Measurements from ENCODE around the gene DIP2A.

Gene DIP2A

GRCh38 chr21:46468108-46468774, 9.6 kb downstream of the DIP2A start:
- Histone ChIP-seq H3K27me3 (ENCODE audit: insufficient read depth, low read length, poor library complexity) (no peaks in the 10 kb centered on the region), H3K36me3 (ENCODE audit: insufficient read depth, low read length) (peaks cover 16% of the 10 kb centered on the region; the same call in 1 of the 2 replicates), H3K4me2 (ENCODE audit: insufficient read depth, low read length) (no peak overlapping the region), H4K20me1 (ENCODE audit: insufficient read depth, low read length) (peaks cover 6% of the 10 kb centered on the region; the same call in 1 of the 2 replicates), H3K27ac (ENCODE audit: low read length) (no peak overlapping the region), H3K9ac (ENCODE audit: low read depth, low read length) (no peak overlapping the region), H3K4me3 (ENCODE audit: low read depth in 1 of 2, low read length in 2 of 2) (no peak overlapping the region), H3K4me1 (ENCODE audit: insufficient read depth, low read length) (no peaks in the 10 kb centered on the region), H3K79me2 (ENCODE audit: insufficient read depth, low read length) (peaks cover 70% of the 10 kb centered on the region), H3K9me3 (ENCODE audit: insufficient read depth, low read length, severe bottlenecking) (no peaks in the 10 kb centered on the region), H2AFZ (ENCODE audit: low read depth, low read length) (no peak overlapping the region)
- no peak for ATAC-seq (ENCODE audit: insufficient read depth, low read depth)
- TF ChIP-seq CTCF (IDR thresholded peaks at IDR 0.05; ENCODE audit: borderline replicate concordance, extremely low read depth, low read length, poor library complexity, severe bottlenecking) (no peak), EZH2 (IDR thresholded peaks at IDR 0.05; ENCODE audit: borderline replicate concordance, low read depth, low read length, severe bottlenecking) (no peak)
- no peak for DNase-seq

- Histone ChIP-seq H3K27me3 (ENCODE audit: insufficient read depth, low read length, poor library complexity) (no peaks in the 10 kb centered on the region), H4K20me1 (ENCODE audit: insufficient read depth, low read length) (peaks cover 6% of the 10 kb centered on the region; the same call in 1 of the 2 replicates), H3K79me2 (ENCODE audit: insufficient read depth, low read length) (peaks cover 69% of the 10 kb centered on the region), H3K27ac (ENCODE audit: low read length) (no peak overlapping the region), H2AFZ (ENCODE audit: low read depth, low read length) (no peak overlapping the region), H3K9ac (ENCODE audit: low read depth, low read length) (no peak overlapping the region), H3K9me3 (ENCODE audit: insufficient read depth, low read length, severe bottlenecking) (no peaks in the 10 kb centered on the region), H3K4me1 (ENCODE audit: insufficient read depth, low read length) (no peaks in the 10 kb centered on the region), H3K4me3 (ENCODE audit: low read depth in 1 of 2, low read length in 2 of 2) (no peak overlapping the region), H3K4me2 (ENCODE audit: insufficient read depth, low read length) (no peak overlapping the region), H3K36me3 (ENCODE audit: insufficient read depth, low read length) (peaks cover 10% of the 10 kb centered on the region; the same call in 1 of the 2 replicates)
- no peak for ATAC-seq (ENCODE audit: insufficient read depth, low read depth)
- DNase-seq, result no peak
- TF ChIP-seq EZH2 (IDR thresholded peaks at IDR 0.05; ENCODE audit: borderline replicate concordance, low read depth, low read length, severe bottlenecking) (no peak), CTCF (IDR thresholded peaks at IDR 0.05; ENCODE audit: borderline replicate concordance, extremely low read depth, low read length, poor library complexity, severe bottlenecking) (no peak)
Measured at GRCh38 chr21:46469275-46469674, 10.6 kb downstream of the DIP2A start.

GRCh38 chr21:46471514-46471913, 12.8 kb downstream of the DIP2A start:
- Histone ChIP-seq H3K9ac (ENCODE audit: low read depth, low read length) (no peak overlapping the region), H3K4me2 (ENCODE audit: insufficient read depth, low read length) (no peak overlapping the region), H3K36me3 (ENCODE audit: insufficient read depth, low read length) (peaks cover 7% of the 10 kb centered on the region; the same call in 1 of the 2 replicates), H3K79me2 (ENCODE audit: insufficient read depth, low read length) (peaks cover 66% of the 10 kb centered on the region), H2AFZ (ENCODE audit: low read depth, low read length) (no peak overlapping the region), H3K27ac (ENCODE audit: low read length) (no peak overlapping the region), H3K4me3 (ENCODE audit: low read depth in 1 of 2, low read length in 2 of 2) (no peak overlapping the region), H3K9me3 (ENCODE audit: insufficient read depth, low read length, severe bottlenecking) (no peaks in the 10 kb centered on the region), H4K20me1 (ENCODE audit: insufficient read depth, low read length) (peaks cover 6% of the 10 kb centered on the region; the same call in 1 of the 2 replicates), H3K27me3 (ENCODE audit: insufficient read depth, low read length, poor library complexity) (no peaks in the 10 kb centered on the region), H3K4me1 (ENCODE audit: insufficient read depth, low read length) (no peaks in the 10 kb centered on the region)
- TF ChIP-seq EZH2 (IDR thresholded peaks at IDR 0.05; ENCODE audit: borderline replicate concordance, low read depth, low read length, severe bottlenecking) (no peak), CTCF (IDR thresholded peaks at IDR 0.05; ENCODE audit: borderline replicate concordance, extremely low read depth, low read length, poor library complexity, severe bottlenecking) (no peak)
- no peak for DNase-seq
- ATAC-seq (ENCODE audit: insufficient read depth, low read depth), result no peak

Data from DND-41 (cell line).